NCI-H146 treated with DMSO at 0.1 percent for 48 hours (cell line): ENCODE data around the gene LMTK2.

Experiments
- DNase-seq: peaks from one replicate; lab custom pipeline; 2025; ENCODE audit not compliant: unreplicated experiment; lab: John Stamatoyannopoulos, UW

LMTK2 gene

DNA sequence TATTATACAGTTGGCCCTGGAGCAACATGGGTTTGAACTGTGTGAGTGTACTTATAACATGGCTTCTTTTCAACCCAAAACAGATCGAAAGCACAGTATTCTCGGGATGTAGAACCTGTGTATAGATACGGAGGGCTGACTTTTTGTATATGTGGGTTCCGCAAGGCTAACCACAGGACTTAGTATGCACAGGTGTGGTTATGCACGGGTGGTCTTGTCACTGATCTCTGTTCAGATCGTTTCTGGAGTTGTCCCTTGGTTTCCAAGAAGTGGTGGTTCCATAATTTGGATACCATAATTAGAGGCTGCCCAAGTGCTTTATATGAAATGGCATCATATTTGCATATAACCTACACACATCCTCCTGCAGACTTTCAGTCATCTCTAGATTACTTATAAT lies 93.7 kb downstream of the LMTK2 start:
- no peak for DNase-seq

DNA sequence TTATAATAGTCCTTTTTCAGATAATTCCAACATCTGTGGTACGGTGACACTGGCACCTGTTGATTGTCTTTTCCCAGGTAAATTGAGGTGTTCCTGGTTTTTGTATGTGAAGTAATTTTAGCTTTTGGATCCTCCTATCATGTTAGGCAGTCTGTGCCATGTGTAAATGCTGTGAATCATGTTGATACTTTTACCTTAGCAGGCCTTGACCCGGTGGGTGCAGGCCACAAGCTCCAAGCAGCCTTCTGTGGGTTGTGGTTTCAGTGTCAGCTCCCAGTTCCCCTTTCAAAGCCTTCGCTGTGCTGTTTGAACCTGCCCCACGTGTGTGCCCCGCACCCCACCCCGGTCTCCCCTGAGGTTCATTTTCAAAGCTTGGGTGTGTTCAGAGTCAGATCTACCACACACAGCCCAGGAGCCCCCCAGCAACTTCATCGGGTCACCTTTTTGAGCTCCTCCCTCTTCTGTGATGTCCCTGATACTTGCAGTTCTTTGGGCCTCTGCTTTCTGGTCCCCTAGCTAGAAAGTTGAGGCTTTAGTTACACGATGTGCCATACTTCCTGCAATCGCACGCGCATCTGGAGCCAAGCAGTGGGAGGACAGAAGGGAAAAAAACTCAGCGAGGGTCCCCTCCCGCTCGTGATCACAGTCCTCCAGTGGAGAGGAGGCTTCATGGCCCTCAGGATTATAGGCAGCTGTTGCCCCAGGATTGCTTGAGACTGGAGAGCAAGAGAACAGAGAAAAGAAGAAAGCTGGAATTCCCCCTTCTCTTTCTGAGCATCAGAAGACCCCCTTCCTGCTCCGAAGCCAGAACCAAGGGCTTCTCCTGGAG lies 95.9 kb downstream of the LMTK2 start:
- no peak for DNase-seq

DNA sequence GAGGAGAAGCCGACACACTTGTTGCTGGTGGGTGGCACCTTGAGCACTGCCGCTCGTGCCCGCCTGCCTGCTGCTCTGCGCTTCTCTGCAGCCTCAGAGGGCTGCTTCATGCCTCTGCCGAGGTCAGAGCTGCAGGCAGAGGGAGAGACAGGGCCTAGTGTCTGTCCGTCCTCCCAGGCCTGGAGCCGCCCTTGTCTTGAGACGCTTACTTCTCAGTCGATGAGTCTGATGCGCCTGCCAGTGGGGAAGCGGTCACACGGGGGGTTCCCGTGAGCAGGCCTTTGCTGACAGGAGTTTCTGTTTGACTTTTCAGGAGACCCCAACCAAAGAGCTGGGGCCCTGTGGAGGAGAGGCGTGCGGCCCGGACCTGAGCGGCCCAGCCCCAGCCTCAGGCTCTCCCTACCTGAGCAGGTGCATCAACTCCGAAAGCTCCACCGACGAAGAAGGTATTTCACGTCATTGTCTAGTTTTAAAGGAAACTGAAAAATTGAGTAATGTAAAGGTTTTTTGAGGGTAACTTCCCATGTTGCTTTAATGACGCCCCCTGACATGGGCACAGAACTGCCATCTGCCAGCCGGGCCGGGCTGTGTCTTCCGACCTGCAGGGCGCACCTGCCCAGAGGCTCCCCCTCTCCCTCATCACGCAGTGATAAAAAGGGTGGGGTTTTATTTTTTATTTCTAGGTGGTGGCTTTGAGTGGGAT lies 96.8 kb downstream of the LMTK2 start:
- DNase-seq, result no peak

DNA sequence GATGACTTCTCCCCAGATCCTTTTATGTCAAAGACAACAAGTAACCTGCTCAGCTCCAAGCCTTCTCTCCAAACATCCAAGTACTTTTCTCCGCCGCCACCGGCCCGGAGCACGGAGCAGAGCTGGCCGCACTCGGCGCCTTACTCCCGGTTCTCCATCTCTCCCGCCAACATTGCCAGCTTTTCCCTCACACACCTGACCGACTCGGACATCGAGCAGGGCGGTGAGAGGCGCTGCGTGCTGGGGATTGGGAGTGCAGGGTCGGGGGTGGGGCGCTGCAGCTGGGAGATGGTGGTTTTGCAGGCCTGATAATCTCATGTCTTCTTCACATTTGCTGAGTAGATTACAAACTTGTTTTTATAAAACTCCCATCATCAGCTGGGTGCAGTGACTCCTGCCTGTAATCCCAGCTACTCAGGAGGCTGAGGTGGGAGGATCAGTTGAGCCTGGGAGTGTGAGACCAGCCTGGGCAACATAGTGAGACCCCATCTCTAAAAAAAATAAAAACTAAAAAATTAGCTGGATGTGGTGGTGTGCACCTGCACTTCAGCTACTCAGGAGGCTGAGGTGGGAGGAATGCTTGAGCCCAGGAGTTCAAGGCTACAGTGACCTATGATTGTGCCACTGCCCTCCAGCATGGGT lies 97.4 kb downstream of the LMTK2 start:
- DNase-seq, result no peak

DNA sequence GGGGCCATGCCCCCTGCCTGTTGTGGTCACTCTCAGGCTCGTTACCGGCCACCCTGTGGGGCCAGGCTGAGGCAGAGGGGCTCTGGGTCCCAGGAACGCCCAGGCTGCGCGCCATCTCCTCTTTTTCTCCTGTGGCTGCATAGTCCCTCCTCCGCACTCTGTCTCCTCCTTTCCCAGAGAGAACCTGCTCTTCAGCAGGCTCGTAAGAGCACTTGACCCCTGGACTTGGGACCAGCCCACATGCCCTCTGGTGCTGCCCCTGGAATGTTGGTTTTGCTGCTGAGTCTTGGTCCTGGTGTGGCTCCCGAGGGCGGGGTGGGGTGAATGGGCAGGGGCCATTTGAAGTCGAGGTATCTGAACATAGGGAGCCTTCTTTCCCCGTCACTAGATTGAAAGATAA lies 98.0 kb downstream of the LMTK2 start:
- no peak for DNase-seq

DNA sequence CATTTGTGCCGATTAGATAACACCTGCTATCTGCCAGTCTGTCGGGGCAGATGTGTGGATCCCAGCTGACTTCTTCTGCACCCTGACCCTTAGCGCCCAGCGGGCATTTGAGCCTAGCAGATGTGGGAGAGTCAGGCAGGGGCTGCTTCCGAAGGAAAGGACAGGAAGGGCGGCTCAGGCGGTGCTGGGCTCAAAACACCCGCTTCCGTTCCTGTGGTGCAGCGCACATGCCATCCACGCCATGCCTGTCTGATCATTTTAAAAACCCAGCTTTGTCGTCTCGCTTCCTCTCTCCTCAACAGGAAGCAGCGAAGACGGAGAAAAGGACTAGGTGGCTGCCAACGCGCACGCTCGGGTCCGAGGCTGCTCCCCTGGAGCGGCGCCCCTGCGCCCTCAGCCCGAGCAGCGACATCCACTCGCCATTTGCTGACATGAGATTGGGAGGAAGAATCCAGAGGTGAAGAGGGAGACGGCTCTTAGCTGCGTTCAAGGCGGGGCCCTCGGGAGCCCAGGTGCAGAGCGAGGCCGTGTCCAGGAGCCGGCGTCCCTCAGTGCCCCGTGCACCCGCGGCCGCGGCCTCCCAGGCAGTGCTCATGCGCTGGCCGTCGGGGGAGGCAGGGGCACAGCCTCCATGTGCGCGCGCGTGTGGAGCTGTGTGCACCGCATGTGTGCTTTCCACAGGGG lies 98.6 kb downstream of the LMTK2 start:
- no peak for DNase-seq

DNA sequence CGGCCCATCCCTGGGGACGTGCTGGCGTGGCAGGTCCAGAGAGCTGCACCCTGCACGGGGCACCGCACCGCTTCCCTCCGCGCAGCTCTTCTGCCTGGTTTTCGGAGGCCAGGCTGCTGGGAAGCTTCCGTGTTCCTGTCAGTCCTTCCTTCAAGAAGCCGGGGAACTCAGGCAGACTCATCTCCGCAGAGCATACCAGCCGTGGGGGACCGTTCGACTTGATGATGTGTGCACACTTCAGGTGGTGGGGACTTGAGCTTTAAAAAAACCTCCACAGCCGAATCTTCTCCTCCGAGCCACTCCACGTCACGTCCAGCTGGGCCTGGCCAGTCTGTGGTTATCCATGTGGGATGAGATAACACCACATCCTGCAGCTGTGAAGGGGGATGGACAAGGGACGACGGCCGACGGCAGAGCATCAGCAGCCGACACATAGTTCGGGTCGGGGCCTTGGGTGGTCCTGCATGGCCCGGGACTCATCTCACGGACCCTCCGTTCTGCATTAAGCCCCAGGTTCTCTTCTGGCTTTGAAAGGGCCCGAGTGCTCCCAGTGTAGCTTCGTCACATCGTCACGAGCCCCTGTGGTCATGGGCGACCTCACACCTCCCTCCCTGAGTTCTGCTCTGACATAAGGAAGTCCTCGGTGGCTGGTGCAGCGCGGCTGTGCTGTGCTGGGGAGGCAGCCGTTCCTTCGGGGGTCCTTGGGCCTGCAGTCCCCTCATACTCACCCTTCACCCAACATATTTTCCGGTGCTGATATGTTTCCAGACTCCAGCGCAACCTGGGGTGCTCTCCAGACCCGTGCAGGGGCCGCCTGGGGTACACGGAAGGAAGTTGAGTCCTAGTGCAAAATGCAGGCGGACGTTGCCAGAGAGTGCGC lies 100.0 kb downstream of the LMTK2 start:
- no peak for DNase-seq

DNA sequence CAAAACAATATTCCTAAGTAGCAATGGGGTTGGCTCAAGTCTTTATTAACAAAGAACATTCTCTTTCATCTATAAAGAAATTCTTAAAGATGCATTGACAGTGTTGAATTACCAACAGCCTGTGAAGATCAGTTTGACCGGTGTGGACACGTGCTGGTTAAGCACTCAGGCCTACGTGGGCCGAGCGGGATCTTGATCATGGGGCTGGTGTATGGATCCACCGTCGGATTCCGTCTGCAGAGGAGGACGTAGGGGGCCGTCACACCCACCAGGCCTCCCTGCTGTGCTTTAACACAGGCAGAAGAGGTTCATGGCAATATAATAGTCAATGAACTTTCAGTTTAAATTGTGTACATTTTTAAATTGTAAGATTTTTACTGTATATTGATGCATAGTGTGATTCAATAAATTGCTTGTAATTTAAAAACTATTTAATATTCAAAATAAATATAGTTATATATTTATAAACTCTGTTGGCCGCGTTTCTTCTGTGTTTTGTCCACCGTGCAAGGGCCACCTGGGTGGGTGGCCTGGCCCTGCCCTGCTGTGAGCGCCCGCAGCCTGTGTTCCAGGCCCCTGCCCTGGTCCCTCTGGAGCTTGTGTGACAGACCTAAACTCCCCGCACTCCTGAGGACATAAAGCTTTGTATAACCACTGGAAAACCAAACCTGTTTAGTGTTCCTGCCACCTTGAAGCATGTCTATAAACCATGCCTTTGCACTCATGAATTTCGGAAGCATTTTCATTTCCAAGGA lies 102.7 kb downstream of the LMTK2 start:
- DNase-seq, result no peak

DNA sequence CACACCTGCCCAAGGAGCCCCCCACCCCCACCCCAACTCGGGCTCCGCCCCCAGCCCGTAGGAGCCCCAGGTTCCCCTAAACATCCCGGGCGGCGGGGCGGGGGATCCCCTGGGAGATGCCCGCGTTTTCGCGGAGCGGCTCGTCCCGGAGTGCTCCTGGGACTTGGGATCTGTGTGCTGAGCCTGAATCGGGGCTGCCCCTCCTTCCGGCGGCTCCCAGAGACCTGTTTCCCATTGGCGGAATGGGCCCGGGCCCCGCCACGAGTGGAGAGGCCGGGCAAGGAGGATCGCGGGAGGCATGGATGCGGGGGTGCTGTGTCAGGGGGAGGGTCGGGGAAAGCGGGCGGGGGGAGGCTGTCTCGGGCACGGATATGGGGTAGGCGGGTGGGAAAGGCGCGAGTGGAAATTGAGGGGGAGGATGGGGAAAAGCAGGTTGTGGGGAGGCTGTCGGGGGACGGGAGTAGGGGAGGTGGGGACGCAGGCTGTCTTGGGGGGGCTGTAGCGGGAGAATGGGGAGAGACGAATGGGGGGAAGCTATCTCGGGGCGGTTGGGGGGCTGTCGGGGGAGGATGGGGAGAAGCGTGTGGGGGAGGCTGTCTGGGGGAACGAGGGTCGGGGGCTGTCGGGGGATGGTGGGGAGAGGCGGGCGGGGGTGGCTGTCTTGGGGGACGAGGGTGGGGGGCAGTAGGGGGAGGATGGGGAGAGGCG lies 104.0 kb downstream of the LMTK2 start:
- DNase-seq, result no peak

DNA sequence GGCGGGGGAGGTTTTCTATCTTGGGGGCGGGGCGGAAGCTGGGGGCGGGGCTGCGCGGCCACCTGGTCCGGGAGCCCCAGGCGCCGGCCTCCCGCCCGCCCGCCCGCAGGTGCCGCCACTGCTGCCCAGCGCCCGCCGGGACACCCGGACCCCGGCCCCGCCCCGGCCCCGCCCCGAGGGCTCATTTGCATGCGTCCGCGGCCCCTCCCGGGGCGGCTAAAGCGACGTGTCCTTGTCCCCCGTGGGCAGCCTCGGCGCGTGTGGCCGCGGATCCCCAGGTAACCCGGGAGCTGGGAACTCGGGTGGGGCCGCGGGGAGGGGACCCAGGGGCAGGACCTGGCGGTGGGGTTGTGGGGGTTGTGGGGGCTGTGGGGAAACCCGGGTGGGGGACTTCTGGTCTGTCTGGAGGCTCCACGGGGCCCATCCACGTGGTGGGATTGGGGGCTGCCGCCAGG lies 104.6 kb downstream of the LMTK2 start, which contains the start of gene BHLHA15:
TSS of gene BHLHA15 (plus strand) at position 219 of the 455 bp plus-strand sequence. CDS start 871 bp downstream, outside the sequence.
- peak; percentile 18 for DNase-seq

DNA sequence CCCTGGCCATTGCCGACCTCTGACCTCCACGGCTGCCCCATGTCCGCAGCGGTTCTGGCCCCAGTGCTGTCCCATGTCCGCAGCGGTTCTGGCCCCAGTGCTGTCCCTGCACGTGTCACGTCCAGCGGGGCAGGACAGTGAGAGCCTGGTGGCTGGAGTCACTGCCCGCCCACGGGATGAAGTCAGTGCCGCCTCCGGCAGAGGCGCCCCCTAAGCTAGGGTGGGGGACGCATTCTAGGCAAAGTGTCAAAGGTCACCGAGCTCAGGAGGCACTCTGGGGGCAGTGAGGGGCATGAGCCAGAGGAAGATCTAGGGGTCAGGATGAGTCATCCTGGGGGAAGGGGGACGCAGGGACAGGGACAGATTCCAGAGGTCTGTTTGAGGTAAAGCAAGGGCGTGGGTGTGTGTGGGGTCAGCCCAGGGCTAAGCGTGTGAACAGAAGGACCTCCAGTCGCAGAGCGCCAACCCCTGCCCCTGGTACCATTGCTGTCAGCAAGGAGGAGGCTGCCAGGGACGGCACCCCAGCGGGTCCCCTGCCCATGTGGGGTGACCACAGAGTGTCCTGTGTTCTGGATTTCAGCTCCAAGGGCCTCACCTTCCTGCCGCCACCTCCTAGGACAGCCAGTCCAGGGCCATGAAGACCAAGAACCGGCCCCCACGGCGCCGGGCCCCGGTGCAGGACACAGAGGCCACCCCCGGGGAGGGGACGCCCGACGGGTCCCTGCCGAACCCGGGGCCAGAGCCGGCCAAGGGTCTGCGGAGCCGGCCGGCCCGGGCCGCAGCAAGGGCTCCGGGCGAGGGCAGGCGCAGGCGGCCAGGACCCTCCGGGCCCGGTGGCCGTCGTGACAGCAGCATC lies 105.2 kb downstream of the LMTK2 start:
- DNase-seq, result no peak

DNA sequence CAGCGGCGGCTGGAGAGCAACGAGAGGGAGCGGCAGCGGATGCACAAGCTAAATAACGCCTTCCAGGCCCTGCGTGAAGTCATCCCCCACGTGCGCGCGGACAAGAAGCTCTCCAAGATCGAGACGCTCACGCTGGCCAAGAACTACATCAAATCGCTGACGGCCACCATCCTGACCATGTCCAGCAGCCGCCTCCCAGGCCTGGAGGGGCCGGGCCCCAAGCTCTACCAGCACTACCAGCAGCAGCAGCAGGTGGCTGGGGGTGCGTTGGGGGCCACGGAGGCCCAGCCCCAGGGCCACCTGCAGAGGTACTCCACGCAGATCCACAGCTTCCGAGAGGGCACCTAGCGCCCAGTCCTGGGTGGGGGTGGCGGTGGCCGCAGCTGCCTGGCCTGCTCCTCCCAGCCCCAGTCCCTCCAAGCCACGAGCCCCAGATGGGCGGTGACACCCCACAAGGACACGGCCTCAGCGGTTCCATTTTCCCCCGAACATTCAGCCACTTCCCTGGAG lies 105.9 kb downstream of the LMTK2 start:
- DNase-seq, result no peak

DNA sequence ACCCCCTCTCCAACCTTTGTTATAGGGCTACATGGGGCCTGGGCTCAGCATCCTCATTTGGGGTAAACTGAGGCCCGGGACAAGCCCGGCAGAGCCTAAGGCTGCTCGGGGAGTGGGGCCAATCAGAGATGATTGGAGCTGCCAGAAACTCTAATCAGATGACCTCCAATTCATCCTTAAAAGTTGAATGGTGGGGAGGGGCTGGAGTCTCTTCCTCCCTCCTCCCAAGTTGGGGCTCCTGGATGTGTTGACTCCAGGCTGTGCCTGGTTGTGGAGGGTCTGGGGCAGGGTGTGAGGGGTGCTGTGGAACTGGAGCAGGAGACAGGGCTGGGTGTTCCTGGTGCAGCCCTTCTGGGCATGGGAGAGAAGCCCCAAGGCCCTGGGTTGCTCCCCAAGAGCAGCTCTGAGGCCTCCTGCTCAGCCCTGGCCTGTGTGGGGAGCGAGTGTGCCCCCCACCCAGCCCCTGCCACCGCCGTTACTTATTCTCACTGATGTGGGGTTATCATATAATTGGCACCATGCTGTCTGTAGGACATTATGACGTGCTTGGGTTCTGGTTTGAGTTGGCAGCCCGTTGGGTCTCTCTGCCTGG lies 106.7 kb downstream of the LMTK2 start:
- DNase-seq, result no peak

DNA sequence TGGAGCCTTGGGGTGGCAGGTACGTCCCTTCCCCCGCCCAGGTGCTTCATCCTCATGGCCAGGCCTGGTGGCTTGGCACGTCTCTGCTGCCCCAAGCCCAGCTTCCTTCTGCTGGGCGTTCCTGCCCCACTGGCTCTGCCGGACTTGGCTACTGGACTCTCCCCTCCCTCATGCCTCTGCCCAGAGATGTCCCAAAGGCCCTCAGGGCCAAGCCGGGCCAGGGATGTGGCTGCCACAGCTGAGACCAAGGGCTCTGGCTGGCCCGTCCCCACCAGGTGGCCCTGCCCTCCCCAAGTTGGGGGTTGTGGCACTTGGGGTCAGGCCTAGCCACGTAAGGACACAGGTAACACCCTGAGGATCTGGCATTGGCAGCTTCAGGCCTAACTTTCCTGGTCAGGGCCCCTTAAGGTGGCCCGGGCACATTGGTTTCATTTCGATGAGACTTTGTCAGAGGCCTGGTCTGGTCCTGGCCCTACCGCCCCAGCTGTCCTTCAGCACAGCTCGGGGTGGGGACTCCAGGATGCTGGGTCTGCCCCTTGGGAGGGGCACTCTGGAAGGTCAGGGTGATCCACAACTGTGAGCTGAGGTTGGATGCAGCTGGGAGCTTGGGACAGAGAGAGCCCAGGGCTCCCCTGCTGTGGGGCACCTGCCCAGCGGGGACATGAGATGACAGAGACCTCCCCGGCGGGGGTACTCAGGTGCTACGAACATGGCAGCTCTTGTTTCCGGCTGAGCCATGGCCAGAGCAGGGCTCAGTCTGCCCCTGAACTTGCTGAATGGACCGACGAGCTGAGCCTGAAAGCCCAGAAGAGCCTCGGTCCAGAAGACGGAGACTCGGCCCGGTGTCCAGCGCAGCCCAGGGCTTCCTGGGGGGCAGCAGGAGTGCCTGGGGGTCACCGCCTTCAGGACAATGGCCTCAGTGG lies 107.5 kb downstream of the LMTK2 start:
- DNase-seq, result peak; percentile 58

DNA sequence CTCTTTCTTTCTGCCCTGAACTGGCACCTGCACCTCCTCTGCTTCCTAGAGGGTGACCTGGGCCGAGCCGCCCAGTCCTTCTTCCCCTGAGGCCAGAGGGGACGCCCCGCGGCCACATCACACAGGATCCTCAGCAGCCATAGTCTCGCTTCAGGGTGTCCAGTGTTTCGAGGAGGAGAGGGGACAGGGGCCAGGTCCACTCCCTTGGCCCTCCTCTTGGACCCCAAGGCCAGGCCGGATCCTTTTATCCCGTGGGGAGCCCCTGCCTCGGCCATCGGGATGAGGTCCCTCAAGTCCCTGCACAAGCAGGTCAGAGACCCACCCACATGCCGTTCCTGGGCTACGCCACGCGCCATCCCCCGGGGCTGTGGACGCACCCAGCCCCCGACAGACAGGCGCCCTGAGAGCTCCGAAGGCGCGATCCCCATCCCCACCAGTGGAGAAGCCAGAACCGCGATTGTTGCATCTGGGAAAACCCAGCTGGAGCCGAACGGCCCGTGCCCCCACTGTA lies 108.2 kb downstream of the LMTK2 start:
- DNase-seq, result no peak
